ENCODE data around the gene MEA1.

DNA sequence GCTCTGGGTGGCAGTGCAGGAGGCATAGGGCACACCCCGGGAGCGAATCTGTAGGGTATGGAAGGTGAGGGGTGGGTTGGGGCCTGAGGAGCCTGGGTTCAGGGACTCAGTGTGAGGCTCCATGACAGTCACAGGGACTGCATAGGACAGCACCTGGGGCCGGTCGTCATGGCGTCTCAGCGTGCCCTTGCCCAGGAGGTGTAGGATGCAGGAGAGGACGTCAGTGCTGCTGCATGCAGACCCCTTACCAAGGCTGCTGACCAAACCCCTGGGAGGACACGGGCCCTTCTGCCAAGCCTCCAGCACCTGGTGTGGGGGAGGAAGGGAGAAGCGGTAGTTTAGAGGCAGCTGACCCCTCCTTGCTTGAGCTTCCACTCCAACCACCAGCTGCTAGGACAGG lies 24.0 kb upstream of the MEA1 start:
- TF ChIP-seq, protein P1, sequence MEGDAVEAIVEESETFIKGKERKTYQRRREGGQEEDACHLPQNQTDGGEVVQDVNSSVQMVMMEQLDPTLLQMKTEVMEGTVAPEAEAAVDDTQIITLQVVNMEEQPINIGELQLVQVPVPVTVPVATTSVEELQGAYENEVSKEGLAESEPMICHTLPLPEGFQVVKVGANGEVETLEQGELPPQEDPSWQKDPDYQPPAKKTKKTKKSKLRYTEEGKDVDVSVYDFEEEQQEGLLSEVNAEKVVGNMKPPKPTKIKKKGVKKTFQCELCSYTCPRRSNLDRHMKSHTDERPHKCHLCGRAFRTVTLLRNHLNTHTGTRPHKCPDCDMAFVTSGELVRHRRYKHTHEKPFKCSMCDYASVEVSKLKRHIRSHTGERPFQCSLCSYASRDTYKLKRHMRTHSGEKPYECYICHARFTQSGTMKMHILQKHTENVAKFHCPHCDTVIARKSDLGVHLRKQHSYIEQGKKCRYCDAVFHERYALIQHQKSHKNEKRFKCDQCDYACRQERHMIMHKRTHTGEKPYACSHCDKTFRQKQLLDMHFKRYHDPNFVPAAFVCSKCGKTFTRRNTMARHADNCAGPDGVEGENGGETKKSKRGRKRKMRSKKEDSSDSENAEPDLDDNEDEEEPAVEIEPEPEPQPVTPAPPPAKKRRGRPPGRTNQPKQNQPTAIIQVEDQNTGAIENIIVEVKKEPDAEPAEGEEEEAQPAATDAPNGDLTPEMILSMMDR (conservative IDR thresholded peaks at IDR 0.05 in 1 of 2, IDR thresholded peaks at IDR 0.05 in 1 of 2; ENCODE audit: low read depth in 1 of 2, low read length in 2 of 2): no peak
- no peak for TF ChIP-seq EZH2 (IDR thresholded peaks at IDR 0.05; ENCODE audit: low read length, missing control alignments)
